ENCODE measurements around the gene C7orf33. TPM values are rescaled to one million over a fixed set of nuclear protein-coding genes. Genes with fewer than 3 reads are reported as not detected.
"Not testable (repeated sequence)": the region's sequence is repeated elsewhere in the genome, so short reads cannot be mapped to it uniquely, and the experiment has no call there.

Gene C7orf33
- total RNA-seq, 1 donor from 2014 or later = not detected

GRCh38 chr7:148581624-148582023 lies 8.9 kb upstream of the C7orf33 start:
- ATAC-seq = no peak

DNA sequence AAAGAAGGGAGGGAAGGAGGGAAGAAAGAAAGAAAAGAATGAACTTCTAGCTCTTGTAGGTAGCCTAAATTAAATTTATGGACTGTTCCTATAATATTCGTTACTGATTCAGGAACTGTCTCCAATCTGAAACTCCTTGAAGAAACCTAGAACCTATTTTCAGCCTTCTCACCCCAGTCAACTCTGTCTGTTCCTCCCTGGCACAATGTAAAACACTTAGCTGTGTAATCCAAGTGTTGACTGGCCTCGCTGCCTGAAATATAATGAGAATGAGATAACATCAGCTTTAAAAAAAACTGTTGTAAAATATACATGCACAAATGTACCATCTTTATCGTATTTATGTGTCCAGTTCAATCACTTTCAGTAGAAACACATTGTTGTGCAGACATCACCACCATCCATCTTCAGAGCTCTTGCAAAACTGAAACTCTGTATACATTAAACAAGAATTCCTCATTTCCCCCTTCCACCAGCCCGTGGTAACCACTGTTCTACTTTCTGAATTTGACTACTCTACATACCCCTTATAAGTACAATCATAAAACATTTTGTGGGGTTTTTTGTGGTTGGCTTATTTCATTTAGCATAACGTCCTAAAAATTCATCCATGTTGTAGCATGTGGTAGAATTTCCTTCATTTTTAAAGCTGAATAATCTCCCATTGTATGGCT lies 6.3 kb upstream of the C7orf33 start:
- ATAC-seq = no peak

- no peak for ATAC-seq
These were observed 5.2 kb upstream of the C7orf33 start for GRCh38 chr7:148585399-148585798.

DNA sequence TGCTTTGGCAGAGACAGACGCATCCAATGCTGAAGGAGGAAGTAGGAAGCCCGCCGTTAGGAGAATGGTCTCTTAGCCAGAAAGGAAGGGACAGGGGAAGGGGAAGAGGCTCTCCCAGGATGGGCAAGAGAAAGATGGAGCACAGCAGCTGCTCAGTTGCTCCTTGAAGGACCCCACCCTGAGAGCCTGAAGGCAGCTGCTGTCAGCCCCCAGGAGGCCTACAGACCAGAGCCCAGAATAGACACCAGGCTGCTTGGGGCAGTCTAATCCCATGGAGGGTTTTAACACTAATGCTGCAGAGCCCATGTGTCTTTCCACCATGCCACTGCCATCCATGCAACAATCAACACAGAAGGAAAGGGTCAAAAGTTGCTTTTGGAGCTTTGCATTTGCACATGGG lies 3.5 kb upstream of the C7orf33 start:
- ATAC-seq = no peak

DNA sequence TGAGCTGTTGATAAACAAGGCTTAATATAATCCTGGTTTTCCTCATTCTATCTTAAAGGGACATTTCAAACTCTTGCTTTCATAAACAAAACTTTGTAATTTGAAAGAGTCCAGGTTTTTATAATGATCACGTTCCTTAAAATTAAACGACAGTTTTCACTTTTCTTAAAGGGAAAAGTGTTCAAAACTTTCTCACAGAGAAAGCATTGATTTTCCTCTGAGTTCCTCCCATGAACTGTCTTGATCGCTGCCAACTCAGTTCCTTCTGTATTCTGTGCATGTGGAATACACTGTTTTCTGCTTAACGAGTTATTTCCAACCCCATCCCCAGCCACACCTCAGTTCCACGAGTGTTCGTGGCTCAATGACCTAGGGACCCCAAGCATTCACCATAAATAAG lies 2.4 kb upstream of the C7orf33 start:
- no peak for ATAC-seq

GRCh38 chr7:148588670-148589131 lies 1.9 kb upstream of the C7orf33 start:
- ATAC-seq = no peak

DNA sequence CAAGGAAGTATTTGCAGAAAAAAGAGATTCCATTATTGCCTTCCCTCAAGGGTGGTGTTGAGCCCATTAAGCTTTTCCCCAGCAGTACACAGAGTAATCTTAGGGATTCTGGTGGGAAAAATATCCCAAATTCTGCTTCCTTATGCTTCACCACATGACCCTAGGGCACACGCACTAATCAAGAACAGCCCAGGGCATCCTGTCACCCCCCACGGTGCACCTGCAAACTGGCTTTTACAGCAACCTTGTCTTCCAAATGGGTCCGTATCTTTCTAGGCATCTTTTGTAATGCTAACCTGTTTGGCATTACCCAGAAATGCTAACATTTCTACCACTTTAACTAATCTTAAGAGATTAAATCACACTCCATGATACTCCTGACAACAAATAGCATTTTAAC lies 926 bp upstream of the C7orf33 start:
- no peak for ATAC-seq

DNA sequence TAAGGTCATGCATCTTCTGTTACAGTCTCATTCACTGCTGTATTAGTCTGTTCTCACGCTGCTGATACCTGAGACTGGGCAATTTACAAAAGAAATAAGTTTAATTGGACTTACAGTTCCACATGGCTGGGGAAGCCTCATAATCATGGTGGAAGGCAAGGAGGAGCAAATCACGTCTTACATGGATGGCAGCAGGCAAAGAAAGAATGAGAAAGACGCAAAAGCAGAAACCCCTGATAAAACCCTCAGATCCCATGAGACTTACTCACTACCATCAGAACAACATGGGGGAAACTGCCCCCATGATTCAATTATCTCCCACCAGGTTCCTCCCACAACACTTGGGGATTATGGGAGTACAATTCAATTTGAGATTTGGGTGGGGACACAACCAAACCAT lies 5.8 kb downstream of the C7orf33 start:
- ATAC-seq = not testable (repeated sequence)

- ATAC-seq = no peak
These were observed 7.8 kb downstream of the C7orf33 start for GRCh38 chr7:148598351-148598750.

GRCh38 chr7:148605350-148605749 lies 14.8 kb downstream of the C7orf33 start:
- ATAC-seq = no peak

GRCh38 chr7:148607151-148607661 lies 16.6 kb downstream of the C7orf33 start:
- ATAC-seq = no peak

DNA sequence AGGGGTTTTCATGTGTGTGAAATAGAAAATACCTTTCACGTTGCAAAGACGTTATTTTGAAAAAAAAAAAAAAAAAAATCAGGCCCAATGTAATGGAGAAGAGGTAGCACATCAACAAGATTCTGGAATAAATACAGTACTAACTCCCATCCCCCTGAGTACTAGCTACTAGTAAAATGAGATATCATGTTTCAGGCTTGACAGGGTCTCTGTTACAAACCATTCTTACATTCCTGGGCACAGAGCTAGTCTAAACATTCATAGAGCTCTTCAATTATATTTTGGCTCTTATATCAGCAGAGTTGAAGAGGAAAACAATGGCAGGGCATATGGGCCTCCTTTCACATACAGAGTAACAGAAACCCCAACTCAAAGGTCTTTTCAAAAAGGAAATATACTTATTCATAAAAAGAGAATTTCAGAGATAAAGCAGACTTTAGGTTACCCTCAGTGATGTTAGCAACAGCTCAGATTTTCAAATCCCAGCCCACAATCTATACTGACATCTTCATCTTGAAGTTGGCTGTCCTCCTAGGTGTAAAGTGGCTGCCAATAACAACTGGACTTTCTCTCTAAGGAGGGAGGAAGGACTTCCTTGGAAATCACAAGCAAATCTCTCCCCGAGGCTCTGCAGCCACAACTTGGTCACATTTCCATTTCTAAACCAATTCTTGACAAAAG lies 18.6 kb downstream of the C7orf33 start:
- ATAC-seq = no peak

DNA sequence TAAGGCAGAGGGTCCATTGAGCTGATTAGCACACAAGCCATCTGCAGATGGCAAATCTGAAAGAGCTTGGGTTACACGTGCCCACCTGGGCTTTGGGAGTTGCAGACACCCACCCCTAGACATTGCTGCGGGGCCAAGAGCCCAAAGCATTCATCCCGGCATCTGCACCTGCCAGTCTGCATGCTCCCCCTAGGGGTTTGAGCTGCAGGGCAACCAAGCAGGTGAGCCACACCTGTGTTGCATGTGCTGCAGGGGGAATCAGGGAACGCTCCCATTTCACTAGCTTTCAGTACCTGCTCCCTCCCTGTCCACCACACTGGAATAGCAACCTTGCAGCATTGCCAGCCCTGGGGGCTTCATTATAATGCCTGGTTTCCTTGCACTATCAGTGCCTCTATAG lies 21.1 kb downstream of the C7orf33 start:
- no peak for ATAC-seq

DNA sequence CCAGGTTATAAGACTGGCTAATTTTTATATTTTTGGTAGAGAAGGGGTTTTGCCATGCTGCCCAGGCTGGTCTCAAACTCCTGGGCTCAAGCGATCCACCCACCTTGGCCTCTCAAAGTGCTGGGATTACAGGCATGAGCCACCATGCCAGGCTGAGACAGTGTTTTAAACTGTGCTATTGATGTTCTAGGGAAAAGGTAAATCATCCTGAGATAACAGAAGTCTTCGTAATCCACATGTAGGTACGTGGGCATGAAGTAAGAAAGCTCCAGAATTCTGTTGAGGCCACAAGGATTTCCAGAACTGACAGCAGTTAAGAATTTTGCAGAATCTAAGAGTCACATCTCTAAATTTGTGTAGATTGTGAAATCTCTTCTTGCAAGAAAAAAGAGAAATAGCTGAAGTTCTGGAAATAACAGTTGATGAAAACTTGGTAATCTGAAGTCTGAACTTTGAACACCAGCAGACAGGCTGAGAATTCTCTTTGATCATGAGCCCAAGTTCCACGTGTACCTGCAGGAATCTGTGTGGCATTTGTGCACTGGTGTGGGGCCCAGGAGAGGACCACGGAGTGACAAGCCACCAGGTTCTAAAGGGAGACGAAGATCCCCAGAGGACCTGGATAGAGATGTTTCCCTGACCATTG lies 24.6 kb downstream of the C7orf33 start:
- no peak for ATAC-seq

GRCh38 chr7:148620749-148621359 lies 30.3 kb downstream of the C7orf33 start:
- peak; percentile 84 for ATAC-seq

- no peak for ATAC-seq
These were observed 31.0 kb downstream of the C7orf33 start for GRCh38 chr7:148621563-148621962.

DNA sequence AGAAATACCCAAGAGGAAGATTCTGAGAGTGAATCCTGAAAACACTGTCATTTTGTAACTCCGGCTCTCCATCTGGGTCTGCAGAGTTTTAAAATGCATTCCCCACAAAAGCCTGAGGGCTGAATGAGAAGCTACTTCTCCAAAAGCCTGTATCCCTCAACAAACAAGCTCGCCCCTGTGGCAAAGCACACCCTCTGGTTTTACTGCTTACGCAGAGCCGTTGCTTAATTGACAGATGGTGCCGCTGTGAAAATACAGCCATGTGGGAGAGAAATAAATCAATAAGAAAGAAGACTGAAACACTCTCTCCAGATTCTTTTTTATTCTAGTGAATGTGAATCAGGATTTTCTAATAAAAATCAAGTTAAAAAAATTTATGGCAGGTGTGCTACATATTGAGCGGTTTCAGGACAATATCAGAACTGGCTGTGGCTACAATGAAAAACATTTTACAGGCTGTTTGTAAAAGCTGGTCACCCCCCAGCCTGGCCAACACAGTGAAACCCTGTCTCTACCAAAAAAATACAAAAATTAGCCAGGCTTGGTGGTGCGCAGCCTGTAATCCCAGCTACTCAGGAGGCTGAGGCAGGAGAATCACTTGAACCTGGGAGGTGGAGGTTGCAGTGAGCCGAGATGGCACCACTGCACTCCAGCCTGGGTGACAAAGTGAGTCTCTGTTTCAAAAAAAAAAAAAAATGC lies 32.5 kb downstream of the C7orf33 start:
- no peak for ATAC-seq

GRCh38 chr7:148623586-148624282 lies 33.2 kb downstream of the C7orf33 start:
- ATAC-seq = no peak

DNA sequence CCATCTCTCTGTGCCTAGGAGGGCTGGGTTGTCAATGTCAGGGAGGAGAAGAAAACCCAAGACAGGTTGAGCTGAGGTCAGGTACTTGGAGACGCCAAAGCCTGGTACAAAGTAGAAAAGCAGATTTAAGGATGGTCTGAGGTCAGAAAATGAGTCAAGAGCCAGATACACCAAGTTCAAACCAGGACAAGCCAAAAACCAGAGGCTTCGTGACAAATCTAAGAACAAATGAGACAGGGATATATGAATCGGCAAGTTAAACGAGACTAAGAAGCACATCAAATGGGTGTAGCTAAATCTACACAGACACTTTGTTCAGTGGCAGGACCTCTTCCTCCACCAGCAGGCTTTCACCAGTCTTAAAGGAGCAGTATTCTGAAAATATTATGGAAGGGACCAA lies 34.2 kb downstream of the C7orf33 start:
- ATAC-seq = no peak

DNA sequence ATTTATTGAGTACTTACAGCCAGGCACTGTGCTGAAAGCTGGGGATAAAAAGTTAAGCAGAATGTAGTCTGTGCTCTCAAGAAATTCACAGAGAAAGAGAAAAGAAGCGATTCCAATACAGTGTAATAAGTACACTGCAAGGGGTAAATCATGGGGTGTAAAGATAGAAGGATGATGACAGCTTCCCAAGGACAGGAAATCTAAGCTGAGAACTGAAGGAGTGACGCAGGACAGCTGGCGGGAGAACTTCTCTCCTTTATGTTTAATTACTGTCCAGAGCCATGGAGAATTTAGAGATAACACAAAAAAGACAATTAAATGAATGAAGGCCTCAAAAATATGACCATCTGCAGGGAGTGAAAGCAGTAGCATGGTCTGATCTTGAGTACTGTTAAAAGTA lies 34.8 kb downstream of the C7orf33 start:
- ATAC-seq = no peak

- ATAC-seq = no peak
These were observed 36.3 kb downstream of the C7orf33 start for GRCh38 chr7:148626828-148627227.

GRCh38 chr7:148628011-148628410 lies 37.4 kb downstream of the C7orf33 start:
- no peak for ATAC-seq
